HG03280 (cell line): Measurements from ENCODE around the gene C1QB.
"Not testable (repeated sequence)": the region's sequence is repeated elsewhere in the genome, so short reads cannot be mapped to it uniquely, and the experiment has no call there.

ENCODE experiments used
- ATAC-seq: cut with Tn5 transposase; IDR thresholded peaks from one replicate; pipeline ENCODE4 v1.9.1; 2021; ENCODE audit warnings: mild to moderate bottlenecking, moderate library complexity; ENCODE audit not compliant: unreplicated experiment

The C1QB gene

GRCh38 chr1:22691031-22691753, 38.2 kb downstream of the C1QB start:
- no peak for ATAC-seq

DNA sequence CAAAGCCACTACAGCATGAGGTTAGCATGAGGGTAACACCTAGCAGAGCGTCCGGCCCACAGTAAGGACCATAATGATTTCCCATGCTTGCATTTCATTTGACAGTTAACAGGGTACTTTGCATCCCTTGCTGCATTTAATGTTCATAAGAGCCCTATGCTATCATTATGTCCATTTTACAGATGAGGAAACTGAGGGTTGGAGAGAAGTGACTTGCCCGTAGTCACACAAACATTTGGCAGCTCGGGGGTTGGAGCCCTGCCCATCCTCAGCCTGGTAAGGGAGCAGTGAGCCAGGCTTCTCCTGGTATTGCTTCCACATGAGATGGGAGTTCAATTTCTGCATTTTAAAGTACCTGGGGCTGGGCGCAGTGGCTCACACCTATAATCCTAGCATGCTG, 41.1 kb downstream of the C1QB start:
- ATAC-seq: no peak

DNA sequence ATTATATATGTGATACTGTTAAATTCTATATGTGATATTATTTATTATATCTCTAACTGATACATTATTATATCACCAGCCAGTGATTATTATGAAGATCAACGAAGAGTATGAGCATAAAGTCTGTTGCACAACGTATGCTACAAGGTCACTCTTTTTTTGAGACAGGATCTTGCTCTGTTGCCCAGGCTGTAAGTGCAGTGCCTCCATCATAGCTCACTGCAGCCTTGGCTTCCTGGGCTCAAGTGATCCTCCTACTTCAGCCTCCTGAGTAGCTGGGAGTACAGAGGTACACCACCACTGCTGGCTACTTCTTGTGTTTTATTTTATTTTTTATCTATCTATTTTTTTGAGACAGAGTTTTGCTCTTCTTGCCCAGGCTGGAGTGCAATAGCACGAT, 43.6 kb downstream of the C1QB start:
- ATAC-seq: no peak

DNA sequence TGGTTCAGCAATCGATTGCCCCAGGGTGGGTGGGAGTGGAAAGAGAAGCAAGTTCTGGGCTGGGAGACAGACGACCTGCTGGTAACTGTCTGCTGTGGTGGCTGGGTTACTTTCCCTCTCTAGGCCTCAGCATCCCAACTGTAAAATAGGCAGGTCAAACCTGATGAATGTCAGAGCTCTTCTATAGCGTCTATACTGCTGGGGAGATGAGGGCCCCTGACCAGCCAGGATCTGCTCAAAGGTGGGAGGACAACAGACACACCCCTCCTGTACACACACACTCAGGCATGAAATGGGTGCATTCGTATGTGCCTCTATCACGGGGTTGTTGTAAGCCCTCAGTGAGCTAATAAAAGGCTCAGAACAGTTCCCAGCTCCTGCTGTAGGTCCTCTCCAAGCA, 44.9 kb downstream of the C1QB start:
- ATAC-seq: no peak

GRCh38 chr1:22699681-22700520, 46.9 kb downstream of the C1QB start:
- no peak for ATAC-seq

DNA sequence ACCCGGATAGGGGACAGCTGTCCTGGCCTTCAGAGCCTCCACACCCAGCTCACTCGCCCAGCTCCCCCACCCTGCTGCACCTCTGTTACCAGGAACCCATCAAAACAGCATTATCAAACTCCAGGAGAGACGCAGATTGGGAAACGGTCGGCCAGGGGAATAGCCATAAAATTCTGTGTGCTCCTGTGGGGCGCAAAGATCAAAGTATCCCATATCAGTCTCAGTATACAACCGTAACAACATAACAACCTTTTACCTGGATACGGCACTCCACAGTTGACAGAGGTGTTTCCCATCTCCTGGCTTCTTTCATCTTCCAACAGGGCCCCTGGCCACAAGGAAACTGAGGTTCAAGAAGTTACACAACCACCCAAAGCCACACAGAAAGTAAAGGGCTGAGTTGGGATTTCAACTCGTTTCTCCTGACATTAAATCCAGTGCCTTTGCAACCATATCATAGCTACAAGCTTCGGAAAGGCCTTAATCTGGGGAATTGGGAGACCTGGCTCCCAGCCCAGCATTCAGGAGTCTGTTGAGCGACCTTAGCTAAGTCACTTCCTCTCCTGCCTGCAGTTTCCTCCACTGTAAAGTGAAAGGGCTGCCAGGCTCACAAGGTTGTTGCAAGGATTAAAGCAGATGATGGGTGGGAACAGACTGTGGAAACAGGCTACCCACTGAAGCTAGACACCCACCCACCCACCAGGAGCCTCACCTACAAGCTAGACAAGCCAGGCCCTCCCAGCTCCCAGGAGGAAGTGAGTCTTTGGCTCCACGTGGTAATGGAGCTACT, 49.5 kb downstream of the C1QB start:
- no peak for ATAC-seq

- no peak for ATAC-seq
Observed at GRCh38 chr1:22704440-22705067, 51.5 kb downstream of the C1QB start.

- no peak for ATAC-seq
Observed at GRCh38 chr1:22705586-22705985, 52.5 kb downstream of the C1QB start.

- ATAC-seq: not testable (repeated sequence)
Observed at GRCh38 chr1:22706100-22706499, 53.1 kb downstream of the C1QB start.

GRCh38 chr1:22708777-22709176, 55.7 kb downstream of the C1QB start:
- no peak for ATAC-seq

- ATAC-seq: no peak
Observed at GRCh38 chr1:22709227-22709626, 56.2 kb downstream of the C1QB start.

GRCh38 chr1:22709891-22710700, 57.1 kb downstream of the C1QB start:
- no peak for ATAC-seq

DNA sequence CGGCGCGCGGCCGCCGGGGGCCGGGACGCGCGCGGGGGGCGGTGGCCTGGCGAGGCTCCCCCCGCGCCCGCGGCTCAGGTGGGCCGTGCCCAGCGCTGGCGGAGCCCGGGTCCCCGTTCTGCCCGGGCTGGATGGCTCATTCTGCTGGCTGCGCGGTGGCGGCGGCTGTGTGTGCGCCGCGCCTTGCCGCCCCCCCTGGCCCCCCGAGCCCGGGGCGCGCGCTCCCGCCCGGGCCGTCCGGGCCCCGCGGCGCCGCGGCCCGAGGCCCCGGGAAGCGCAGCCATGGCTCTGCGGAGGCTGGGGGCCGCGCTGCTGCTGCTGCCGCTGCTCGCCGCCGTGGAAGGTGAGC, 57.6 kb downstream of the C1QB start, which contains the start of gene EPHB2:
Gene EPHB2 (plus strand): TSS at position 139 of the 349 bp plus-strand sequence. CDS start 144 bp downstream, at position 283.
- ATAC-seq: no peak

GRCh38 chr1:22711071-22711470, 58.0 kb downstream of the C1QB start:
- no peak for ATAC-seq
